Chondrocyte (in vitro differentiated cells): Measurements from ENCODE around the gene GRAMD4. TPM values are rescaled to one million over a fixed set of nuclear protein-coding genes. Genes with fewer than 3 reads are reported as not detected.

Experiments
- DNase-seq: peaks from one replicate; pipeline ENCODE4 v3.0.0; 2021; ENCODE audit warnings: mixed read lengths, low spot score
- H3K27ac Mint-ChIP-seq: one replicate; pipeline ENCODE4 v1.8.0; 2021; ENCODE audit warnings: mild to moderate bottlenecking, moderate library complexity, mixed read lengths; ENCODE audit not compliant: unreplicated experiment
- H3K27me3 Mint-ChIP-seq: 2 replicates; pipeline ENCODE4 v1.8.0; 2021; ENCODE audit warnings: low read depth, mixed read lengths
- H3K36me3 Mint-ChIP-seq: 2 replicates; pipeline ENCODE4 v1.8.0; 2021; ENCODE audit warnings: low read depth, mixed read lengths
- H3K4me1 Mint-ChIP-seq: 2 replicates; pipeline ENCODE4 v1.8.0; 2021; ENCODE audit warnings: low read depth, mild to moderate bottlenecking, mixed read lengths
- H3K4me3 Mint-ChIP-seq: one replicate; pipeline ENCODE4 v1.8.0; 2021; ENCODE audit warnings: mild to moderate bottlenecking, moderate library complexity, mixed read lengths; ENCODE audit not compliant: unreplicated experiment
- H3K9me3 Mint-ChIP-seq: 2 replicates; pipeline ENCODE4 v1.8.0; 2021; ENCODE audit warnings: low read depth, mixed read lengths
- total RNA-seq: library from RNA; stranded (reverse); gene quantifications from 3 replicates; pipeline ENCODE4 v1.2.1, GENCODE V29; 2021
- TF ChIP-seq, protein P1 (sequence below): fragments of 200-600 bp; sonication (generic); IDR thresholded peaks from 2 replicates; pipeline ENCODE4 v1.5.0; 2021; ENCODE audit warnings: antibody characterized with exemption, mild to moderate bottlenecking, moderate library complexity

The GRAMD4 gene
- total RNA-seq, 1 donor from 2014 or later = 31.7 TPM

DNA sequence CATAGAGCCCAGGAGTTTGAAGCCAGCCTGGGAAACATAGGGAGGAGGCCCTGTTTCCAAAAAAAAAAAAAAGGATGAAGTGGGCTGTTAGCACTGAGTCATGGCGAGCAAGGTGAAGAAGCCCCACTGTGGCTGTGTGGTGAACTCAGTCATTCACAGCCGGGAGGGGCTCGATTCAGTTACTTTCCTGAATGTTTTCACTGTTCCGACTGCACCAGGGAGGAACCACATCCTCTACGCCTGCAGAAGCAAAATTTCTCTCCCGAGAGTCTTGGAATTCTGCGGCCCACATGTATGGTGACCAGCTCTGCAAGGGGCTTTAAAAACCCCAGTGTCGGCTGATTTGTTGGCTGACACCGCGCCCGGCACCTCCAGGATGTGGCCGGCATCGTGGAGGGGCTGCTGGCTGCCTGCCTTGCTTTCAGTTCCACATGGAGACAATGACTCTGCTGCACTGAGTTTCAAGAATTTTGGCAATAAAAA, 27.8 kb upstream of the GRAMD4 start:
- H3K27me3 Mint-ChIP-seq = no peaks in the 10 kb centered on the region
- no peak for DNase-seq
- H3K27ac Mint-ChIP-seq = peak overlapping the region; percentile 96
- TF ChIP-seq, protein P1, sequence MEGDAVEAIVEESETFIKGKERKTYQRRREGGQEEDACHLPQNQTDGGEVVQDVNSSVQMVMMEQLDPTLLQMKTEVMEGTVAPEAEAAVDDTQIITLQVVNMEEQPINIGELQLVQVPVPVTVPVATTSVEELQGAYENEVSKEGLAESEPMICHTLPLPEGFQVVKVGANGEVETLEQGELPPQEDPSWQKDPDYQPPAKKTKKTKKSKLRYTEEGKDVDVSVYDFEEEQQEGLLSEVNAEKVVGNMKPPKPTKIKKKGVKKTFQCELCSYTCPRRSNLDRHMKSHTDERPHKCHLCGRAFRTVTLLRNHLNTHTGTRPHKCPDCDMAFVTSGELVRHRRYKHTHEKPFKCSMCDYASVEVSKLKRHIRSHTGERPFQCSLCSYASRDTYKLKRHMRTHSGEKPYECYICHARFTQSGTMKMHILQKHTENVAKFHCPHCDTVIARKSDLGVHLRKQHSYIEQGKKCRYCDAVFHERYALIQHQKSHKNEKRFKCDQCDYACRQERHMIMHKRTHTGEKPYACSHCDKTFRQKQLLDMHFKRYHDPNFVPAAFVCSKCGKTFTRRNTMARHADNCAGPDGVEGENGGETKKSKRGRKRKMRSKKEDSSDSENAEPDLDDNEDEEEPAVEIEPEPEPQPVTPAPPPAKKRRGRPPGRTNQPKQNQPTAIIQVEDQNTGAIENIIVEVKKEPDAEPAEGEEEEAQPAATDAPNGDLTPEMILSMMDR = peak; percentile 9
- no peaks in the 10 kb centered on the region for H3K36me3 Mint-ChIP-seq
- H3K4me1 Mint-ChIP-seq = peaks cover 23% of the 10 kb centered on the region
- no peaks in the 10 kb centered on the region for H3K9me3 Mint-ChIP-seq
- H3K4me3 Mint-ChIP-seq = peak overlapping the region; percentile 58

DNA sequence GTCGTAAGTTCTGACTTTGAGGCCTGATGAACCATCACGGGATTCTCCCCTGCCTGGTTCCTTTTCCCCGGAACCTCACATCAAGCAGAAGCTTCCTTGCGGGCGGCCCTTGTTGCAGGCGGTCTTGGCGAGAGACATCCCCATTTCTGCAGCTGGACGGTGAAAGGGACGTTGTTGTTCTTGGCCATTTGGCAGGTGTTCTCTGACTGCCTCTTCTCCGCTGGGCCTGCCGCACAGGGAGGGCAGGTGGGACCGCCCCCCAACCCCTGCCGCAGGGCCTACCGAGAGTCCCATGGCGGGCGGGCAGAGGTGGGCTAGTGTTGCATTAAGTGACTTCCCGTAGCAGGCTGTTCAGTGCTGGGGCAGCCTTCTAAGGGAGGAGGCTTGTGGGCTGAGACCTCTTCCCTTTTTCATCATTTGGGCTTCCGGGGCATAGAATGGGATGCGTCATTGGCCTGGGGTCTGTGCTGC, 26.9 kb upstream of the GRAMD4 start:
- peak; percentile 77 for DNase-seq
- Mint-ChIP-seq H3K27ac (no peak overlapping the region), H3K9me3 (no peaks in the 10 kb centered on the region), H3K4me3 (no peak overlapping the region), H3K27me3 (no peaks in the 10 kb centered on the region), H3K4me1 (peaks cover 23% of the 10 kb centered on the region), H3K36me3 (no peaks in the 10 kb centered on the region)
- TF ChIP-seq, protein P1 = no peak

DNA sequence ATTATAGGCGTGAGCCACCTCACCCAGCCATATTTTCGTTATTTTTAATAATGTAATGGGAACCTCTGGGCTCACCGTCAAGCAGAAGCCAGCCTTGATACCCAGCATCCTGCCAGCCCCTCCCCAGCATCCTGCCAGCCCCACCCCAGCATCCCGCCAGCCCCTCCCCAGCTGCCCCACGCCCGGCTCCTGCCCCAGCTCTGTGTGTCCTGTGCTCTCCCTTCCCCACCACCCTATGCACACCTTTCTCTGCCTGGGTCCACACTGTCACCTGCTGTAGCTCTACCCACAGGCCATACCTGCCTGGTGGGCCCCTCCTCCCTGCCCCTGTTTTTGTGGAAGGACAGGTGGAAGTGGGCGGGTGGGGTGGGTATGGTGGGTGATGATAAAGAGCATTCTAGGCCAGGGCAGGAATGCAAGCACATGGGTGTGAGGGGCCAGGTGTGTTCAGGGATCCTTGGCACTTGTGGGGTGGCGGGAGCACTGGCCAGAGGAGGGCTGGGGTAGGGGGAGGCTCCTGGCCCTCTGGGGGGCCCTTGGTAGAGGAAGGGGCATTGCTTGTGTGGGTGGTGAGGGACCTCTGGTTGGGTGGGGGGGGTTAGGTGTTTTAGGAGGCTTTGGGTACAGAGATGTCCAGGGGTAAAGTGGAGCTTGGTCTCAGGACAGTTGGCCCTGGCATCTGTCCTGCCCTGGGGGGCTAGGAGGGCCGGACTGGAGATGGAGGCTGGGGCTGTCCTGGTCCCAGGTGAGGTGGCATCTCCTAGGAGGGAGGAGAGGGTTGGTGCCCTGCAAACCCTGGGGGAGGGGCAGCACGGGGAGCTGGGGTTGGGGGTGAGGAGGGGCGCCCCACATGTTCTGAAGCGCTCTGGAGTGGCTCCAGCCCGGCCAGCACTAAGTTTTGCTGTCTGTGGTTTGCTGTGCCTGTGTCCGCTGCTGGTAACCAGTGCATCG, 25.9 kb upstream of the GRAMD4 start:
- DNase-seq = no peak
- Mint-ChIP-seq H3K9me3 (no peaks in the 10 kb centered on the region), H3K4me1 (peaks cover 23% of the 10 kb centered on the region), H3K36me3 (no peaks in the 10 kb centered on the region), H3K27ac (no peak overlapping the region), H3K4me3 (no peak overlapping the region), H3K27me3 (no peaks in the 10 kb centered on the region)
- TF ChIP-seq, protein P1 = no peak

DNA sequence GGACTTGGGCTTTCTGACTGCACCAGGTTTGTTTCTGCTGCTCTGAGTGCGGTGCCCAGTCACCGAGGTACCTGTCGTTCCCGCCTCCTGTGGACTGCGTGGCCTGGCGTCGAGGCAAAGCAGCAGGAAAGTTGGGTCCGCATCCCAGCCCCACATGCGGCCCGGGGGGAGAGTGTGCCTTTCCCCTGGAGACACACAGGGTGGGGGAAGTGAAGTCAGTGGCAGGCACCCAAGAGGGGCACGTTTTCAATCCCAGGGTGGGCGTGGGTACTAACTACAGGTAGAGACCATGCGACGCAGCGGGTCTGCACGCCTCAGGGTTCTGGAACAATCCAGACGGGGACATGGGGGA, 25.3 kb upstream of the GRAMD4 start:
- TF ChIP-seq, protein P1 = no peak
- peak; percentile 88 for DNase-seq
- H3K27ac Mint-ChIP-seq = no peak overlapping the region
- no peak overlapping the region for H3K4me3 Mint-ChIP-seq
- no peaks in the 10 kb centered on the region for H3K27me3 Mint-ChIP-seq
- H3K36me3 Mint-ChIP-seq = no peaks in the 10 kb centered on the region
- peaks cover 23% of the 10 kb centered on the region for H3K4me1 Mint-ChIP-seq
- H3K9me3 Mint-ChIP-seq = no peaks in the 10 kb centered on the region

DNA sequence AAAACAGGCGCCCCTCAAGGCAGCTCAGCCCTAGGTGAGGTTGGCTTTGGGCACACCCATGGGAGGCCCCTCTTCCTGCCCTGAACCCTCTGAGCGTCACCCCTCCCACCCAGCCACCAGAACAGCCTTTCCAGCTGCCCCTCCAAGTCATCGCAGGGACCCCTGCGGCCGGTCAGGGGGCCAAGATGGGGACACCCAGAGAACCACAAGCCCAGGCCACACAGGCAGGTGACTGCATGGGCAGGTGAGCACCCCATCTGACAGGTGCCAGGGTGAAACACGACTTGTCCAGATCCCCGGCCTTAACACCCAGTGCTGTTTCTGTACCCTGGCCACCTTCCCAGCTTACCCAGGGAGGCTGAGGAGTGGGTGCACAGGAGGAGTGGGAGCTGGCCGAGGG, 24.6 kb upstream of the GRAMD4 start:
- Mint-ChIP-seq H3K9me3 (no peaks in the 10 kb centered on the region), H3K27me3 (no peaks in the 10 kb centered on the region), H3K27ac (no peak overlapping the region)

More for the DNA sequence above, 24.6 kb upstream of the GRAMD4 start:
- H3K4me1 Mint-ChIP-seq = peaks cover 23% of the 10 kb centered on the region
- no peak overlapping the region for H3K4me3 Mint-ChIP-seq
- peak; percentile 76 for DNase-seq
- TF ChIP-seq, protein P1 = no peak
- no peaks in the 10 kb centered on the region for H3K36me3 Mint-ChIP-seq
